Measurements from ENCODE around the gene EIF4A3. TPM values are rescaled to one million over a fixed set of nuclear protein-coding genes. Genes with fewer than 3 reads are reported as not detected.

The EIF4A3 gene
- total RNA-seq, 1 experiment from 2014 or later = 155 TPM

DNA sequence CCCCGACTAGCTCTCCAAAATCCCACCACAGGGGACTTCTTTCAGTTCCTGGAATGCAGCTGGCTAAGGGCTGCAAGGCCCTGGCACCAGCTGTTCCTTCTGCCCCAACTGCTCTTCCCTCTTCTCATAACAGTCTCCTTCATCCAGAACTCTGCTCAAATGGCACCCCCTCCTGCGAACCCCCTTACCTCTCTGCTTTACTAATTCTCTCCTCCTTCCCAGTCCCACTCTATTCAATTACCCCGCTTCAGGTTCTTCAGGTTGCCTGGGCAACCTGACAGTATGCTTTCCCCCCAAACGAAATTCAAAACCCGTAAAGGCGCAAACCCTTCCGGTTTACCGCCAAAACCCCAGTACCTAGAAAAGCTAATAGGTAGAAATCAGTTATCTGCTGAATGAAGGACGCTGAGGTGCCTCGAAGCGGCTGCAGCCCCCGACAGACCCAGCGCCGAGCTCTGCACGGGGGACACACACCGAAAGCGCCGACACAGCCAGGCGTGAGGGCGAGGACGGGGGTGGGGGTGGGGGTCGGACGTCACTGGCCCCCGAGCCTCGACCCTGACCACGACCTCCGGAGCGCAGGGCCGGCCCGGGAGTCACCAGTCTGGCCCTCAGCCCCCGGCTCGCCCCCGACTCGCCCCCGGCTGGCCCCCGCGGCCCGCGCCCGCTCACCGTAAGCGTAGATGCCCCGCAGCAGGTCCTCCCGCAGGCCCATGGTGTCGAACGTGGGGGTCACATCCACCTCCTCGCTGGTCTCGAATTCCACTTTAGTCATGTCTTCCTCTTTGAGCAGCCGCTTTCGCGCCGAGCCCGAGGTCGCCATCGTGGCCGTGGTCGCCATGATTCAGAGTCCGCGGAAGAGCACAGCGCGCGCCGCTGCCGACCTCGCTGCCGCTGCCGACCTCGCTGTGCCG lies 550 bp downstream of the EIF4A3 start:
- POLR2A ChIA-PET (ENCODE audit: low non-redundant PET) = interaction anchor here (0.6 kb wide), 1 partner anchor 11 kb away, joined by 4 read pairs; no protein-coding TSS in a partner anchor
- intact Hi-C loops (cut with micrococcal nuclease; ENCODE audit: unreplicated experiment) = no loop called here
- DNase-seq (ENCODE audit: low spot score) = peak; percentile 33

GRCh38 chr17:80145076-80146075 lies 1.6 kb downstream of the EIF4A3 start:
- H3K27ac ChIP-seq (ENCODE audit: low read depth, low read length, poor library complexity, severe bottlenecking) = peak overlapping the region; percentile 92
- intact Hi-C loops (cut with micrococcal nuclease; ENCODE audit: unreplicated experiment) = no loop called here
- H3K4me3 ChIP-seq (ENCODE audit: low read depth, low read length, poor library complexity, severe bottlenecking) = peak overlapping the region; percentile 94
- no peaks in the 10 kb centered on the region for H3K9me3 ChIP-seq (ENCODE audit: low read depth, low read length, poor library complexity, severe bottlenecking)
- TF ChIP-seq EZH2 (IDR thresholded peaks at IDR 0.05; ENCODE audit: borderline replicate concordance, low read depth, low read length, poor library complexity, severe bottlenecking) (no peak), CTCF (conservative IDR thresholded peaks at IDR 0.05; ENCODE audit: low read depth, low read length) (no peak)
- TSS peak; percentile 61 for BruUV-seq (replicated peaks)
- POLR2A ChIA-PET (ENCODE audit: low non-redundant PET) = interaction anchor here (0.6 to 0.7 kb wide), 2 partner anchors 10 to 29 kb away, joined by 4 read pairs; no protein-coding TSS in a partner anchor
- CTCF ChIA-PET = interaction anchor here (0.6 to 1.3 kb wide), 2 partner anchors 44 to 269 kb away, joined by 3 read pairs; partner anchors contain the start of gene GAA
- H3K4me1 ChIP-seq (ENCODE audit: insufficient read depth, low read length, poor library complexity, severe bottlenecking) = peaks cover 12% of the 10 kb centered on the region
- peaks cover 41% of the 10 kb centered on the region for H3K36me3 ChIP-seq (ENCODE audit: insufficient read depth, low read length, poor library complexity, severe bottlenecking)
- no peak for DNase-seq (ENCODE audit: low spot score)
- H3K27me3 ChIP-seq (replicated peaks; ENCODE audit: insufficient read depth, low read depth, low read length, poor library complexity) = no peaks in the 10 kb centered on the region

More for the DNA sequence above, 550 bp downstream of the EIF4A3 start:
- TF ChIP-seq CTCF (conservative IDR thresholded peaks at IDR 0.05; ENCODE audit: low read depth, low read length) = no peak
- no peak for TF ChIP-seq EZH2 (IDR thresholded peaks at IDR 0.05; ENCODE audit: borderline replicate concordance, low read depth, low read length, poor library complexity, severe bottlenecking)
- no TSS peak for BruUV-seq (replicated peaks)
- Histone ChIP-seq H3K4me1 (ENCODE audit: insufficient read depth, low read length, poor library complexity, severe bottlenecking) (peaks cover 12% of the 10 kb centered on the region), H3K4me3 (ENCODE audit: low read depth, low read length, poor library complexity, severe bottlenecking) (peak overlapping the region; percentile 94), H3K9me3 (ENCODE audit: low read depth, low read length, poor library complexity, severe bottlenecking) (no peaks in the 10 kb centered on the region), H3K36me3 (ENCODE audit: insufficient read depth, low read length, poor library complexity, severe bottlenecking) (peaks cover 31% of the 10 kb centered on the region), H3K27me3 (replicated peaks; ENCODE audit: insufficient read depth, low read depth, low read length, poor library complexity) (no peaks in the 10 kb centered on the region), H3K27ac (ENCODE audit: low read depth, low read length, poor library complexity, severe bottlenecking) (peak overlapping the region; percentile 92)
- CTCF ChIA-PET = interaction anchor here (1.3 kb wide), 1 partner anchor 45 kb away, joined by 3 read pairs; the partner anchor contains the start of gene GAA

- BruUV-seq (replicated peaks) = no TSS peak
- no peak for DNase-seq (ENCODE audit: low spot score)
- CTCF ChIA-PET = no interaction called here
- POLR2A ChIA-PET (ENCODE audit: low non-redundant PET) = no interaction called here
- no peak for TF ChIP-seq EZH2 (IDR thresholded peaks at IDR 0.05; ENCODE audit: borderline replicate concordance, low read depth, low read length, poor library complexity, severe bottlenecking)
- TF ChIP-seq CTCF (conservative IDR thresholded peaks at IDR 0.05; ENCODE audit: low read depth, low read length) = no peak
- intact Hi-C loops (cut with micrococcal nuclease; ENCODE audit: unreplicated experiment) = no loop called here
- Histone ChIP-seq H3K36me3 (ENCODE audit: insufficient read depth, low read length, poor library complexity, severe bottlenecking) (peaks cover 65% of the 10 kb centered on the region), H3K9me3 (ENCODE audit: low read depth, low read length, poor library complexity, severe bottlenecking) (no peaks in the 10 kb centered on the region), H3K4me3 (ENCODE audit: low read depth, low read length, poor library complexity, severe bottlenecking) (no peak overlapping the region), H3K27me3 (replicated peaks; ENCODE audit: insufficient read depth, low read depth, low read length, poor library complexity) (no peaks in the 10 kb centered on the region), H3K27ac (ENCODE audit: low read depth, low read length, poor library complexity, severe bottlenecking) (no peak overlapping the region), H3K4me1 (ENCODE audit: insufficient read depth, low read length, poor library complexity, severe bottlenecking) (peaks cover 12% of the 10 kb centered on the region)
These were observed 4.0 kb downstream of the EIF4A3 start for GRCh38 chr17:80142929-80143328.
